GM12872 (cell line): ENCODE data around the gene SH3D19.

ENCODE experiments used
- TF ChIP-seq, protein P1 (sequence below): IDR thresholded peaks from 3 replicates; pipeline ENCODE4 v1.5.1; 2011; ENCODE audit warnings: low read depth, mild to moderate bottlenecking, low read length, moderate library complexity; ENCODE audit not compliant: insufficient read depth

SH3D19 gene

DNA sequence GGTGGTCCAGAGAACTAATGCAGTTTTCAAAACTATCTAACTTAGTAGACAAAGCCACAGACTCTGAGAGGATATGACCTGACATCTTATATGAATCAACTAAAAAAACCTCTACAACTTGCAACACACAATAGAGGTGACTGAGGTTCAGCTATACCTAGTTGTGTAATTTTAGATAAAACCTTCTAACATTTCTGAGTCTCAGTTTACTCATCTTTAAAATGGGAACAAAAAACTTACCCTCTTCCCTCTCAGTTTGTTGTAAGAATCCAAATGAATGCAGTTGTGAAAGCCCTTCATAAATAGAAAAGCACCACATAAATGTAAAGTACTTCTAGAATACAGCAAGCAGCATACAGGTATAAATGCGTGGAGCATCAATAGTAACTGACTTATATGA lies 5.9 kb downstream of the SH3D19 start:
- TF ChIP-seq, protein P1, sequence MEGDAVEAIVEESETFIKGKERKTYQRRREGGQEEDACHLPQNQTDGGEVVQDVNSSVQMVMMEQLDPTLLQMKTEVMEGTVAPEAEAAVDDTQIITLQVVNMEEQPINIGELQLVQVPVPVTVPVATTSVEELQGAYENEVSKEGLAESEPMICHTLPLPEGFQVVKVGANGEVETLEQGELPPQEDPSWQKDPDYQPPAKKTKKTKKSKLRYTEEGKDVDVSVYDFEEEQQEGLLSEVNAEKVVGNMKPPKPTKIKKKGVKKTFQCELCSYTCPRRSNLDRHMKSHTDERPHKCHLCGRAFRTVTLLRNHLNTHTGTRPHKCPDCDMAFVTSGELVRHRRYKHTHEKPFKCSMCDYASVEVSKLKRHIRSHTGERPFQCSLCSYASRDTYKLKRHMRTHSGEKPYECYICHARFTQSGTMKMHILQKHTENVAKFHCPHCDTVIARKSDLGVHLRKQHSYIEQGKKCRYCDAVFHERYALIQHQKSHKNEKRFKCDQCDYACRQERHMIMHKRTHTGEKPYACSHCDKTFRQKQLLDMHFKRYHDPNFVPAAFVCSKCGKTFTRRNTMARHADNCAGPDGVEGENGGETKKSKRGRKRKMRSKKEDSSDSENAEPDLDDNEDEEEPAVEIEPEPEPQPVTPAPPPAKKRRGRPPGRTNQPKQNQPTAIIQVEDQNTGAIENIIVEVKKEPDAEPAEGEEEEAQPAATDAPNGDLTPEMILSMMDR: no peak

DNA sequence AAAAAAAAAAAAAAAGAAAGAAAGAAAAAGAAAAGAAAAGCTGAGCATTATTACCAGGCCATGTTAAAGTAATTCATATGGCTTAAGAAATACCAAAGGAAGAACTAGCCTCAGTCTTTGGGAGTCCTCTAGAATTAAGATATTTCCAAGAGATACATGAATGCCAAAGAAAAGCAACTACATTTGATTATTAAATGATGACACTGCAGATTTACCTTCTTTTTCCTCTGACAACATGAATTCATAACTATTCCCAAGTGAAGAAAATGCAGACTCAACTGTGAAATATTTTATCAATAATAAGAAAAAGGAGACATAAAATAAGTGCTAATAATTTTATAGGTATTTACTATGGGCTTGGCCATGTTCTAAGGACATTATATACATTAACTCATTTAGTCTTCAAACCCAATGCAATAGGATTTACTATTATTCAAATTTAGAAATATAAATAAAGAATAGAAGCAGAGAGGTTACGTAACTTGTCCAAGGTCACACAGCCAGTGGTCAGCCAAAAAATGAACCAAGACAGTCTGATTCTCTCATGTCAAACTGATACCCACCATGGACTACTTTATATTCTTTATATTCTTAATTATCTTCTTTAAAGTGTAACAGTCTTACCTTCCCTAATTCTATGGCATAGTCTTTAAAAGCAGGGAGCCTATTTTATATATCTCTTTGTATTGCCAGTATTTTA lies 6.9 kb downstream of the SH3D19 start:
- TF ChIP-seq, protein P1: no peak

DNA sequence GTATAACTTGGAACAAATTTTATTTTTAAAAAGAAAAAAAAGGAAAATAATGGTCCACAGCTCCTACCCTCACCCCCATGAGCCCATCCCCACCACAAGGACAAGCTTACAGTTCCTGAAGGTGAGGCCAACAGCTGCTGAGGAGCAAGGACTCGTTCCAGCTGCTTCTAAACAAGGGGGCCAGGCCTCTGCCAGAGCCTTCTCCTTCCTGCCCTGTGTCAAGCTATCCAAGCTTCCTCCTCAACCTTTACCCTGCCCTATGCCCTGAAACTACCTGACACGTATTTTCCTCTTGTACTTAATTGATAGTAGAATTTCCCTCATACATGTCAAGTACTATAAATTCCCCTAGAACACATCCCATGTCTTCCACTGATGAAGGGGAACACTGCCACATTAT lies 8.8 kb downstream of the SH3D19 start:
- TF ChIP-seq, protein P1: no peak

DNA sequence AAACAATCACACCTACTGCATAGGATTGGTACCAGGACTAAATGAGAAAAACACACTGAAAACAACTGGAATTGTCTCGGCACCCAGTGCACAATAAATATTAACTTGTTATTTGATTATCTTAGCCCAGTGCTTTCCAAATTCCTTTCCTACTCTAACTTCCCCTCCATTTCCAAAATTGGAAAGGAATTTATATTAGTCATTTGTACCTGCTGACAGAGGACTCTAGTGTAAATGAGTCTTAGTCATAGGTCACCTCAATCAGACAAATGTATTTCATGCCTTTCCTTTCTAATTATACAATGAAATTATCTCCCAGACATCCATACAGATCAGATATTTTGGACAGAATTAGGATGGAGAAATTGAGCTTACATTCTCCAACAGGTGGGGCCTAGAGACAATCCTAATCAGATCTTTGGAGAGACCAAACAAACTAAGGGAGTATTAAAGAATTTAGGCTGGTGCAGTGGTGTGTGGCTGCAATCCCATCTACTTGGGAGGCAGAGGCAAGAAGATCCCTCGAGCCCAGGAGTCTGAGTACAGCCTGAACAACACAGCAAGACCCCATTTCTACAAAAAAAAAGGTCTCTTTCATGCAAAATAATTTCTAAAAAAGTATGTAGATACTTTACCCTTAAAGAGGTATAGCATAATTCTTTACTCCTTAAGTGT lies 10.1 kb downstream of the SH3D19 start:
- TF ChIP-seq, protein P1: no peak

- TF ChIP-seq, protein P1: no peak
These were observed 10.9 kb downstream of the SH3D19 start for GRCh38 chr4:151314479-151314878.

- TF ChIP-seq, protein P1: no peak
These were observed 11.4 kb downstream of the SH3D19 start for GRCh38 chr4:151314010-151314355.

DNA sequence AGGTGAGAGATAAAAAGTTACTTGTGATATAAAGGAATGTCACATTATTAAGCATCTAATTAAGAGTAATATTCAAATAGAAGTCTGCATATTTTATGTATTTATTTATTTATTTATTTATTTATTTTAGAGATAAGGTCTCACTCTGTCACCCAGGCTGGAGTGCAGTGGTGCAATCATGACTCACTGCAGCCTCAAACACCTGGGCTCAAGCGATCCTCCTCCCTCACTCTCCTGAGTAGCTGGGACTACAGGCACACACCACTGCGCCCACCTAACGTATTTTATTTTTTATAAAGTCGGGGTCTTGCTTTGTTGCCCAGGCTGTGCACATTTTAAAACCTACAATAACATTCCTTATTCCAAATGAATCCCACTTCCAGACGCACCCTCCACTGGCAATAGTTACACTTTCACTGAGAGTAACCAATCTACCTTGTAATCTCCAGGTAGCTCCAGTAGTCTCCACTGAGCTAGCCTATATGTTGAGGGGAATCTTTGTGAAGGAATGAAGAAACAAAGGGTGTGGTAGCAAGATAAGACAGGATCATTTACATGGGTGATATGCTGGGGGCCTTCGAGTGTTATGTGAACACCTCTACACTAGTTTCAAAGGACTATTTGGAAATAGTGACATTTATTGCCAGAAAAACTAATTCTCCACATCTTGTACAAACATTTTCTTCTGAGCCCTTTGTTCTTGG lies 11.9 kb downstream of the SH3D19 start:
- TF ChIP-seq, protein P1: no peak
